Stimulated activated CD4-positive, alpha-beta T cell treated with anti-CD3 and anti-CD28 coated beads, Interleukin-12 subunit alpha, Interleukin-12 subunit beta, amount 100 ng/mL, for 24 hours (primary cell): ENCODE measurements around the gene DGKE.

Source experiments
- DNase-seq, 2 experiments: peaks; one replicate each; pipeline ENCODE4 v3.0.0-alpha.2; 2020; ENCODE audit warnings: low read depth in 2 of 2

The DGKE gene

DNA sequence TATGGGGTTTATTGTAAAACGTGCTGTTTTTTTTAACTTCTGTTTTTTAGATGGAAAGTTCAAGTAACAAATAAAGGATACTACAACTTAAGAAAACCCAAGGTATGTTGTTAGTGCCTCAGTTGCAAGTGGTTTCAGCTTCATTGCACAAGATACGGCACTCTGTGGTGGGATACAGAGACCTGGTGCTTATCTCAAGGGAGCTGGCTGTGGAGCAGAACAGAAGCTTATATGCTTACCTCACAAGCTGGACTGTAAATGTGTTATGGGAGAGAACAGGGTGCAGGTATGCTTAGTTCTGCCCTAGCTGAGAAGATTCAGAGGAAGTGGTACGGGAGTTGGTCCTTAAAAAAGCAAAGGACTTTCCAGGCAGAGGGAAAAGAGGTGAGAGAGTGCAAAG, 15.2 kb downstream of the DGKE start:
- no peak for DNase-seq

DNA sequence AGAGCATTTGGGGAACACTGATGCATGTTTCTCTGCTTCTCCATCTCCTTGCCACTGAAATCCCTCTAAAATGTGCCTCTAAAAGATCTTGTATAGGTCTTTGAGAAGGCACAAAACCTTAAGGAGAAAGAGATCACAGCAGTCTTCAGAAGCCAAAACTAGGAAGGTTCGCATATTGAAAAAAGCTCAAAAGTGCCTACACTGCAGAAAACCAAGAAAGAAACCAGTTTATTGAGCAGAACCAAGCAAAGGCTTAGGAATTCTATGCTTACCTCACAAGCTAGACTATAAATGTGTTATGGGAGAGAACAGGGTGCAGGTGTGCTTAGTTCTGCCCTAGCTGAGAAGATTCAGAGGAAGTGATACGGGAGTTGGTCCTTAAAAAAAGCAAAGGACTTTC, 16.6 kb downstream of the DGKE start:
- DNase-seq, result no peak

DNA sequence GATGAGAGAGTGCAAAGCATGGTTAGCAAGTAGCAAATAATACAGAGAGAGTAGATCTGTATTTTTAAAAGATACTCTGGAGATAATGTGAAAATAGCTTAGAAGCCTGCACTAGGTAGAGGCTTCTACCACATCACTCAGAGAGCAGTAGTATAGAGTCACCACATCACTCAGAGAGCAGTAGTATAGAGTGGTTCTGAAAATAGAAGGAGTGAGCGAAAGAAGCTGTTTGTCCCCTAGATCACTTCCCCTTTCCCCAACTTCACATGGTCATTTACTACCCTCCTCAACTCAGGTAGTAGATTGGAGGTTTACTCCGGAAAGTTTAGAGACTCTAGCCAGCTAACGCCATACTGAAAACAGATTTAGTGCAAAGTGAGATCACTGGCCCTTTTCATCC, 17.1 kb downstream of the DGKE start:
- no peak for DNase-seq

DNA sequence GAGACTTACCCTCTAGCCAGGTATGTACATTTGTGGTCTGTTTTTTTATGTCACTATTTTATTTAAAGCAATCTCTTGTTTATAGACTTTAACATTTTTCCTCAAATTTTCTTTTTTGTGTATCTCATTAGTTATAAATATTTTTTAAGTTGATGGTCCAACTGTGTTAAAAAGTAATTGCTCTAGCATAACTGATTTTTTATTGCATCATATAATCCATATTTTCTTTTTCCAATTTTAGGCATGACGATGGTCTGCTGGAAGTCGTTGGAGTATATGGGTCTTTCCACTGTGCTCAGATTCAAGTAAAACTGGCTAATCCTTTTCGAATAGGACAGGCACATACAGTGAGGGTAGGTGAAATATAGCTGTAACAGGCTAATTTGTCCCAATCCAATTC, 27.9 kb downstream of the DGKE start:
- DNase-seq, result no peak

DNA sequence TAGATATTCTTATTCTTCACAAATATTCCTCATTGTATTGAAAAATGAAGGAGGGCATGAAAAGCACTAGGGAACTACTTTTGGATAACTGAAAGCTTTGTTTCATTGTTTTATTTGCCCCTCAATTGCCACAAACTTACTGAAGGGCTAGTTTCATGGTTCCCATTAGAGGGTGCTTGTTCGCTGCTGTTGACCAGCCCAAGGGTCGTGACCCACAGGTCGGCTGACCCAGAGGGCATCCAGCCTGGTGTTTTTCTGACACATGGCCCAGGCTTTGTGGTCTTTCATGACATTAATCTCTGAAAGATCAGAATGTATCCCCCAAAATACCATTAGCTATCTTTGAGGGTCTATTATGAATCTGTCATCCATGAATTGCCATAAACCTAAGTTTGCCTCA, 30.0 kb downstream of the DGKE start:
- no peak for DNase-seq

DNA sequence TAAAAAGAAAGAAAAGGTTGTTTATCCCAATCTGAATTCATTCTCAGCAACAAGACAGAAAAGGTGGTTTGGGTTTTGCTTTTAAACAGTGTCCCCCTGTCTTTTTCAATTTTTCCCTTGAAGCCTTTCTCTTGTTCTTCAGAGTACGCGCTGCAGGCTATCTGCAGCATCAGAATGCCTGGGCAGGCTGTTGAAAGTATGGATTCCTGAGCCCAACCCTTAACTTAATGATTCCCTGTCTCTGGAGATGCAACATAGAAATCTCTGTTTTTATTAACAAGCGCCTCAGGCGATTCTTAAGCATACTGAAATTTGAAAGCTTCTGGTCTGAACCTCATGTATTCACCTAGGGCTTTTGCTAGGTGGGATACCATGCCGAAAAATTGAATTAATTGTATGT, 32.1 kb downstream of the DGKE start:
- no peak for DNase-seq

DNA sequence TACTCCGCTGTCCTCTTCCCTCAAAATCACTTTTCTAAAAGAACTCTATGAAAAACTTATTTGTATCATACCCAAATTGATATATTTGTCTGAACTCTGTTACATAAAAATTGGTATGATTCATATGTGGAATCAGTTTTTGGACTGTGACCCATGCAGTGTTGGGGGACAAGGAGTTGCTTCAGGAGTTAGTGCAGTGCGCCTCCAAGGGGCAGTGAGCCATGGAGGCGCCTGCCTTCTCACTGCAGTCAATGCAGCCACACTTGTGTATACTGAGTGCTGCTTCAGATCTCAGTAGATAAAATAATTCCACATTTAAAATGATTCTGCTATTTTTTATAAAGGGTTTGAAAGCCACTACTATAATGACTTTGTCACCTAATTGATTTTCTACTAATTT, 32.5 kb downstream of the DGKE start:
- no peak for DNase-seq

DNA sequence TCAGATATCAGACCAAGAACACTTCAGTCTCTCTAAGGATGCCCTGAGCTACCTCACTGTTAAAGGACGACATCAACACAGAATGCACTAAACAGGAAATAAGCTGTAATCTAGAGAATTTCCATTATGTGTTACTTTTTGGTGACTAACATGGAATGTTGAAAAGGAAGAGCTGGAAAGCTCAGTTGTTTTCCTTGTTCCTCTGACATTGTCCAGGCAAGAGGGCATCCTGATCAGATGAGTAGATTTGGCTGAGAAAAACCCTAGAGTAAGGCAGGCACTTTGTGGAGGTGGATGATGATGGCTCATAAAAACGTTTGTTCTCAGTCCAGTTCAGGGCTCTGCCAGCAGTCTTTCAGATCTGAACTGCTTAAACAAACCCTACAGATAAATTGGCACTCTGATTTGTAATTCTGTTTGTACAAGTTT, 34.0 kb downstream of the DGKE start:
- no peak for DNase-seq

DNA sequence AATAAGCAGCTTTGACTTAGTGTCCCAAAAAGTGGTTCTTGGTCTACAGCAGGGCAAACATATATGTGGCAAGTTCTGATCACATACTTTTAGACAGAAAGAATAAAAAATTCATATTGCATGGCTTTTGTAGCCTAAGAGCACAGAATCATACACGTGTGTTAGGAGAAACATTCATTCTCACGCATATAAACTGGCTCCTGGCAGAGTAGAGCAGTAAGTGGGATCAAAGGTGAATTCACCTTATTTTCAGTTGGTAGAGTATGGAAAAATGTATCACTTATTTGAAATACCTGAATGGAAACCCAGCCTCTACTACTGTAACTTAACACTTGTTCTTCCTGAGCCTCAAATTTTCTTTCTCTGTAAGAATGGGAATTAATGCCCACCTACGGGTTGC, 34.8 kb downstream of the DGKE start:
- no peak for DNase-seq

DNA sequence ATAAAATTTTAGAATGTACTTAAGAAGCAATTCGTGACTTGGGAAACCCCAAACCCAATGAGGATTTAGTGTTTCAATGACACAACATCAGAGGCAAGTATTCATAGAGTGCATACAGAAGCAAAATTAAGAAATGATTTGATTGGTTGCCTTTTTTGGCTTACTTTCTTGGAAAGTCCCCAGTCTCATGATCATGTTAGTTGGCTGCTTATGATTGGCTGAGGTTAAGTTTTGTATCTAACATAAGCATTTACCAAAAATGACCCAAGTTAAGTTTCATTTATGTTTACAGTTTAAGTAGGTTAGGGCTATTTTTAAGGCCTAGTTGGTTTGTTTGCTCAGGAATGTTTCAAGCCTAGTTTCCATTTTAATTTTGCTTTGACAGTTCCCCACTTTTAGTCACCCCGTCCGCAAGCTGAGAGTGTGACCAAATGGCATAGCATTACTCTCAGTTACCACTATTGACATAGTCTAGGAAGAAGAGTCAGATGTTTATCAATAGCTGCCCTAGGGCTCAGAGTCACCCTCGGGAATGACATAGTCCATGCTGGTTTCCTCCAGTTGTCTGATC, 36.2 kb downstream of the DGKE start:
- no peak for DNase-seq

DNA sequence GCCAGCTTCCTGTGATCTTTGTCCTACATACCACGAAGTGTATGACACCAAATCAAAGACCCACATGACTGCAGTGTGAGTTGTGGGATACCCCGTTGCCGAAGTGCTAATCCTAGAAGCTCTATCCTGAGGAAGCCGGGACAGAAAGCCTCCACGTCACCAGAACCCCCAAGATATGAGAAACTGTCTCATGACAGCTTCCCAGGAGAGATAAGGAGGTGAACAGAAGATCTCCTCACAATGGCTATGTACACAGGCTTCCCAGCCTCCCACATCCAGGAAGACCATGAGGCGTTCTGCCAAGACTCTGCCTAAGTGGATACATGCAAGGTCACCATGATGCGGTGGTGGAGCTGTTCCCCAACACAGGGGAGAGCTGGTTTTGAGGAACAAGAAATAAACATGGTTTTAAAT, 42.8 kb downstream of the DGKE start:
- no peak for DNase-seq

DNA sequence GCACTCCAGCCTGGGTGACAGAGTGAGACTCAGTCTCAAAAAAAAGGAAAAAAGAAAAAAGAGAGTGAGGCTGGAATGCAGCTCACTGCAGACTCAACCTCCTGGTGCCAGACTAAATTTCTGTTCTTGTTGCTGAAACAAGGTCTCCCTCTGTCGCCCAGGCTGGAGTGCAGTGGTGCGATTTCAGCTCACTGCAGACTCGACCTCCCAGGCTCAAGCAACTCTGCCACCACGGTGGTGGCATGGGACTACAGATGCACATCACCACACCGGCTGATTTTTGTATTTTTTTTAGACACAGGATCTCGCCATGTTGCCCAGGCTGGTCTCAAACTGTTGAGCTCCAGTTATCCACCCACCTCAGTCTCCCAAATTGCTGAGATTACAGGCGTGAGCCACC, 45.3 kb downstream of the DGKE start:
- no peak for DNase-seq

DNA sequence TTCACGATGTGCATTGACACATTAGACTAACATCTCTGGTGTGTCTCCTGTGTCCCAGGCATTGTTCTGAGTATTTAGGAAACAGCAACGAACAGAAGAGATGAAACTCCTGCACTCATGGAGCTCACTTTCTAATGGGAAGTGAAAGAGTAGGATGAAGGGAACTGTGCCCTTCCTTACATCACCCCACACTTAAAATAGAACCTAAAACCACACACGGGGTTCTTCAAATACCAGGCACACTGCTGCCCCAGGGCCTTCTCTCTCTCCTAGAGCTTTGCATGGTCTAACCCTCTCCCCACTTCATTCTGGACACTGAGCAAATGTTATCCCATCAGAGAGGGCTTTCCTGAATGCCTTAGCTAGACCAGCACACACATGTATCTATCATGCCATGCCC, 46.2 kb downstream of the DGKE start:
- no peak for DNase-seq

DNA sequence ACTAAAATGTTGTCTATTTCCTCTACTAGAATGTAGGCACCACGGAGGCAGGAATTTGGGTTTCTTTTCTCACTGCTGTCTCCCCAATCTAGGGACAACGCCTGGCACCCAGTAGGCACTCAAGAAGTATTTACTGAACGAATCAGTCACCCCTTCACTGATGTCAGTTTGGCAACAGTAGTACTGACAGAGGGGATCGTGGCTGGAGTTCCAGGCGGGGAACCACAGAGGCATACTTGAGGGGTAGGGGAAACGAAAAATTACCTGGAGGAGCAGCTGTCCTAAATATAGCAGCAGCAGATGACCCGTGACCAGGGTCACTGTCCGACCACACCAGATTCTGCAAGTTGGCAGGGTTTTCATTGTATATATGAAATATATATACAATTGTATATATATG, 46.6 kb downstream of the DGKE start:
- no peak for DNase-seq

DNA sequence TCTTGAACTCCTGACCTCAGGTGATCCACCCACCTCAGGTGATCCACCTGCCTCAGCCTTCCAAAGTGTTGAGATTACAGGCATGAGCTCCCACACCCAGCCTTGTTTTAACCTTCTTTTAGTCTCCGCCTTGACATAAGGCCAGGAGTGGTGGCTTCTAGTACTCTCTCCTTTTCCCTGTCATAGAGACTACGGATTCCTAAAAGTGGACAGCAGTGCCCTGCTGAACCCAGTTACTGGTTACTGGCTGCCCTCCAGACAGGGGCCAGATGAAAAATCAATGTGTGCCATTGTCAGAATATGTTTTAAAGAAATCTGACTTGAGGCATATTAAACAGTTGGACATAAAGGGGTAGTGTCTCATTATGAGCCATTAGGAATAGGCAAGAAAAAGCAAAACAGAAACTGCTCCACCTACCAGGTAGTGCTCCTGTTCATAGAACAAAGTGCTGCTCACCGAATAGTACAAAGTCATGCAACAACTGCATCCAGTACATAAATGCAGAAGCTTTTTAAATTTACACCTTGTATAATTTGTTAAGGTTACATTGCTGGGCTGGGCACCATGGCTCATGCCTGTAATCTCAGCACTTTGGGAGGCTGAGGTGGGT, 47.8 kb downstream of the DGKE start:
- DNase-seq, result no peak

DNA sequence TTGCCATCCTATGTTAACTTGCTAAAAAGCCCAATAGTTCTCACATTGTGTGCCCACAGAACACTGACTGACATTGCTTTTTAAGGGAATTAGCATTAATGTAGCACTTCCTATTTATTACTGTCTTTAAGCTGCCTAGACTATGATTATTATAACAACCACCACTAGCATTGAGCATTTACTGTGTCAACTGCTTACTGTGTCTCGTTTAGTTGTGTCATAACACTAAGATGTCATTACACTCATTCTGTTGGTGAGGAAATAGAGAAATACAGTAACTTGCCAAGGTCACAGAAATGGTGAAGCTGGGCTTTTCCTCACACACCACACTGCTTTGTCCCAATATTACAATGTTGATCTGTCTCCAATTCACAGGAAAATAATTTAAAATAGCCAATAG, 49.7 kb downstream of the DGKE start:
- DNase-seq, result no peak

DNA sequence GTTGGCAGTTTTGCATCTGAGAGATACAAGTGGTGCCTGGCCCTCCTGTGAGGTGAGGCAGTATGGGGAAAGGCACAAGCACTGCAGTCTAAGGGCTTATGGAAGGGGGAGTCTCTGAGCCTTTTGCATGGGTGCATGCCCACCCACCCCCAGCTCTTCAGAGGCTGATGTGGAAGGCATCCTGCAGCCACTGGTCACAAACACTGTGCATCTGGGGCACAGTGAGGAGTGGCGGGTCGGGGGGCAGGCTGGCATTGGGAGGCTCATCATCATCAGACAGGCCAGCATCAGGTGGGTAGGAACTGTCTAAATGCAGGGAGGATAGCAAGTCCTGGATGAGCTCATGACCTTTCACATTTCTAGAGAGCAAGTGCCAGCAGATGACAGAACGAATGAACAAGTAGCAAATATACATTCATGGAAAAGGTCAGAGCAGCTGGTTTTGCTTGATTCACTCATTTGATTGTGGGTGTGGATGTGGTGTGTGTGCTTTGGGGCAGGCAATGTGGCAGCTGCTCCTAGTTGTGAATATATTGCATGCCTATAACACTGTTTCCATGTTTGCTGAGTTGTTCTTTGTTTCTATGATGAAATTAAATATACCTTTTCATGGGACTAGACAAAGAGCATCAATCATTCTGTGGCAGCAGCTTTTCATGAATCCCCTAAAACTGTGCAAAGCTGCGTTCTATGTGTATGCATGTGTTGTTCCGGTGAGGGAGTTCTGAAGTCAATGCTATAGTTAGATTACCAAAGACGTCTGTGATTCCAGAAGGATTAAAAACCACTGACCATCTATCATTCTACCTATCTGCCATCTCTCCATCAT, 50.7 kb downstream of the DGKE start:
- no peak for DNase-seq

DNA sequence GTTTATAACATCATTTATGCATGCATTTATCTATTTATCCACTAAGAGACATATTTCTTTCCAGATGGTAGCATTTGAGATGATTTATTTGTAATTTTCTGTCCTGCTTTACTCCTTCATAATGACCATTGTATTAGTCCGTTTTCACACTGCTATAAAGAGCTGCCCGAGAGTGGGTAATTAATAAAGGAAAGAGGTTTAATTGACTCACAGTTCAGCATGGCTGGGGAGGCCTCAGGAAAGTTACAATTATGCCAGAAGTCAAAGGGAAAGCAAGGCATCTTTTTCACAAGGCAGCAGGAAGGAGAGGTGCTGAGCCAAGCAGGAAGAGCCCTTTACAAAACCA, 51.3 kb downstream of the DGKE start:
- no peak for DNase-seq

DNA sequence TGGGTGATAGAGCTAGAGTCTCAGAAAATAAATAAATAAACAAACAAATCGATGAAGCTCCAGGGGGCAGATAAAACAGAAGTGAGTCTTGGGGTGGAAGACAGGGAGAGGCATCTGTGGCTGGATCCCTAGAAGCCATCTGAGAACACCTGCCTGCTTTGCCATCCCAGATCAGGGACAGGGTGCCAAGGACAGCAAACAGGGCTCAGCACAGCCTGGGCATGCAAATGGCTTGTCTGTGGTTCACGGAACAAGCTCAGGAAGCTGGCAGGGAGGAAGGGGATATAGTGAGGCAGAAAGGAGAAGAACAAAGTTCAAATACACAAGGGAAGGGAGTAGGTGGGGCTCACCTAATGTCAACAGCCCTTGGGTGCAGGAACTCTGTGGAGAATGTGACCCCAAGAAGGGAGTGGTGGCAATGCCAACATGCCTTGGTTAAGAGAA, 52.4 kb downstream of the DGKE start:
- DNase-seq, result no peak

DNA sequence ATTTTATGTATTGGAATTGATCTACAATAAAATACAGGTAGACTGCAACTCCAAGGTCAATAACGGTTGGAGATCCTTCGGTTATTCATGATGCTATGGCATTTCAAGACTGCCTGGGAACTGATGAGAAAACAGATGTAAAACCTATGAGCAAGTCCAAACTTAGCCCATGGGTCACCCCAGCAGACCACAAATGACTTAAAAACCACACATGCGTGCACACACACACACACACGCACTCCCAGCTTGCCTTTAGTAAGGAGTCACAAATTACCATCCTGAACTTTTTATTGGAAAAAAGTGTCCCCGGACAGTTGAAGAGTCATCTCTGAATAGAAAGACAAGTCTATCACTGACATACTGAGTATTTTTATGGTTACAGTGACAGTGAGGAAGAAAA, 53.2 kb downstream of the DGKE start:
- DNase-seq, result no peak

DNA sequence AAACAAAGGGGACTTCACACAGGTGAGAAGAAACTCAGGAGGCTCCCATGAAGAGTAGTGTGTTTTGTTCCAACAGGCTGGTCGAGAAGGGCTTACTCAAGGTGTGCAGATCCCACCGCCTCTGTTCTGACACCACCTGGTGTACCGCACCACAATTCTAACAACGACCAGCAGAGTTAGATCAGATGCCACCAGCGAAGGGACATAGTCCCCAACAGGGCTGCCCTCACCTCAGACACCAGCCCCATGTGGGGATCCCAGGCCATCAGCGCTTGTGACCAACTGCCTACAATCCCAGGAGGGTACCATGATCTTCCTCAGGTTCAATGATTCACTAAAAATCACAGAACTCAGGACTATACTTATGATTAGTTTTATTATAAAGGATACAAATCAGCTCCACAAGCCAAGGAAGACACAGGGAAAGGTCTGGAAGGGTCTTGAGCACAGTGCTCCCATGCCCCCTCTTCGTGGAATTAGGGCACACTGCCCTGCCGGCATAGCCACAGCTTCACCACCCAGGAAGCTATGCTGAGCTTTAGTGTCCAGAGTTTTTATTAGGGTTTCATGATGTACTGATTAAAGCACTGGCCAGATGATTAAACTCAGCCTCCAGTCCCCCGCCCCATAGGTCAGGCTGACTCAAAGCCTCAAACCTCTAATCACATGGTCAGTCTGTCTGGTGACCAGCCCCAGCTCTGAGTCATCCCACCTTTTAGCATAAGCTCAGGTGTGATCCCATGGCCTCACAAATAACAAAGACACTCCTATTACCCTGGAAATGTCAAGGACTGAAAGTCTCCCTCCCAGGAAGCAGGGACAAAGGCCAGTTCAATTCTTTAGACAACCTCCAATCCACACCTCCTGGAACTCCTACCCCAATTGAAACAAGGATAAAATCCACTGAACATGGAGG, 53.9 kb downstream of the DGKE start:
- no peak for DNase-seq

DNA sequence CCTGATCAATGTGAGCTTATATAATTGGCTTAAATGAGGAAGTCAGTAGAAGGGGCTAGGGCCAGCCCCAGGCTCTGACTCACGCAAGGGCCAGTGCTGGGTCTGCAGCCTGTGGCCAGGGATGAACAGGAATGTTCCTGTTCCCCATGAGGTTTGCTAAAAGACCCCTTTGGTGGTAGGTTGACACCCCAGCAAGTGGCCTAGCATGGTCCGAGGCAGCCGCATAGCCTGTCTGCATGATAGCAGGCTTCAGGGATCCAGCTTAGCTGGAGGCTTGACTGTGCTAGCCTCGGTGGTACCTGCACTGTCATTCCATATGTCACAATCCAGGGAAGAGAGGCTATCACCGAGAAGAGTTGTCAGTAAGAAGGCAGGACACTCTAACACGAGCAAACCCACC, 56.4 kb downstream of the DGKE start:
- DNase-seq, result no peak
